PFSK-1 (cell line): ENCODE results near the gene LARP4B.

Source experiments
- FOXP2 ChIP-seq: optimal IDR thresholded peaks from 2 replicates; pipeline ENCODE3; 2011; ENCODE audit warnings: borderline replicate concordance, control low read depth, inconsistent platforms; ENCODE audit not compliant: insufficient read depth; ENCODE audit errors: extremely low read length, extremely low read depth
- POLR2AphosphoS5 ChIP-seq: IDR thresholded peaks from 2 replicates; pipeline ENCODE4 v1.6.1; 2012; ENCODE audit warnings: low read depth, mild to moderate bottlenecking, control low read depth, low read length, moderate library complexity
- REST ChIP-seq, 2 experiments: IDR thresholded peaks; 2 replicates each; pipeline versions ENCODE4 v1.6.1 to v1.8.0; 2011 to 2012; ENCODE audit warnings: low read depth in 2 of 2, low read length in 2 of 2, control low read depth in 1 of 2, inconsistent platforms in 1 of 2, mild to moderate bottlenecking in 1 of 2, moderate library complexity in 1 of 2; ENCODE audit not compliant: insufficient read depth in 1 of 2
- SIN3A ChIP-seq: IDR thresholded peaks from 2 replicates; pipeline ENCODE4 v1.6.1; 2012; ENCODE audit warnings: mild to moderate bottlenecking, low read length, moderate library complexity, borderline replicate concordance; ENCODE audit not compliant: insufficient read depth
- TAF1 ChIP-seq: IDR thresholded peaks from 2 replicates; pipeline ENCODE4 v1.6.1; 2012; ENCODE audit warnings: low read length, control low read depth, borderline replicate concordance; ENCODE audit not compliant: insufficient read depth

LARP4B gene

GRCh38 chr10:819326-819725 lies 112.2 kb downstream of the LARP4B start:
- TF ChIP-seq FOXP2 = no peak
- no peak for TF ChIP-seq SIN3A
- TF ChIP-seq REST (IDR thresholded peaks at IDR 0.05; ENCODE audit: insufficient read depth in 1 of 2, low read depth in 2 of 2, low read length in 2 of 2) = no peak
- TF ChIP-seq TAF1 = no peak
- TF ChIP-seq POLR2AphosphoS5 = no peak

- no peak for TF ChIP-seq FOXP2
- no peak for TF ChIP-seq POLR2AphosphoS5
- no peak for TF ChIP-seq REST (IDR thresholded peaks at IDR 0.05; ENCODE audit: insufficient read depth in 1 of 2, low read depth in 2 of 2, low read length in 2 of 2)
- no peak for TF ChIP-seq TAF1
- TF ChIP-seq SIN3A = no peak
These were observed 112.8 kb downstream of the LARP4B start for GRCh38 chr10:818526-819220.

- TF ChIP-seq SIN3A (no peak), POLR2AphosphoS5 (no peak), TAF1 (no peak), FOXP2 (no peak), REST (IDR thresholded peaks at IDR 0.05; ENCODE audit: insufficient read depth in 1 of 2, low read depth in 2 of 2, low read length in 2 of 2) (no peak)
These were observed 113.5 kb downstream of the LARP4B start for GRCh38 chr10:818010-818409.

- TF ChIP-seq POLR2AphosphoS5 = no peak
- no peak for TF ChIP-seq SIN3A
- TF ChIP-seq FOXP2 = no peak
- no peak for TF ChIP-seq REST (IDR thresholded peaks at IDR 0.05; ENCODE audit: insufficient read depth in 1 of 2, low read depth in 2 of 2, low read length in 2 of 2)
- TF ChIP-seq TAF1 = no peak
These were observed 114.1 kb downstream of the LARP4B start for GRCh38 chr10:817371-817770.

- no peak for TF ChIP-seq FOXP2
- TF ChIP-seq REST (IDR thresholded peaks at IDR 0.05; ENCODE audit: insufficient read depth in 1 of 2, low read depth in 2 of 2, low read length in 2 of 2) = no peak
- no peak for TF ChIP-seq POLR2AphosphoS5
- TF ChIP-seq SIN3A = no peak
- no peak for TF ChIP-seq TAF1
These were observed 114.5 kb downstream of the LARP4B start for GRCh38 chr10:816958-817357.
